Lung (tissue), 12 donors: ENCODE measurements around the gene ACTN1. TPM values are rescaled to one million over a fixed set of nuclear protein-coding genes. Genes with fewer than 3 reads are reported as not detected.

ENCODE experiments used
- ATAC-seq: fragments of 200-7000 bp; cut with Tn5 transposase; one replicate; pipeline ENCODE4 v1.9.1; 2020; ENCODE audit warnings: moderate number of reproducible peaks; ENCODE audit not compliant: insufficient read depth, low FRiP score
- DNase-seq, 3 donors: peaks; one replicate each; pipeline ENCODE4 v3.0.0-alpha.2; 2013 to 2017
- H3K27ac ChIP-seq, 2 donors: one replicate each; pipeline ENCODE4 v1.5.1; 2013; ENCODE audit warnings: mild to moderate bottlenecking in 2 of 2, moderate library complexity in 2 of 2, control low read depth in 1 of 2, inconsistent platforms in 1 of 2, low read depth in 1 of 2, low read length in 1 of 2
- H3K27me3 ChIP-seq, 3 donors: one replicate each; pipeline ENCODE4 v1.5.1; 2013; ENCODE audit warnings: low read length in 2 of 3; ENCODE audit not compliant: control insufficient read depth in 3 of 3, insufficient read depth in 3 of 3
- H3K36me3 ChIP-seq, 4 donors: one replicate each; pipeline ENCODE4 v1.5.1; 2013; ENCODE audit warnings: low read length in 4 of 4, mild to moderate bottlenecking in 1 of 4, moderate library complexity in 1 of 4; ENCODE audit not compliant: control insufficient read depth in 4 of 4, insufficient read depth in 4 of 4
- H3K4me1 ChIP-seq, 5 donors: one replicate each; pipeline ENCODE4 v1.5.1; 2013; ENCODE audit warnings: low read length in 5 of 5, mild to moderate bottlenecking in 2 of 5, moderate library complexity in 1 of 5; ENCODE audit not compliant: control insufficient read depth in 5 of 5, insufficient read depth in 5 of 5
- H3K4me3 ChIP-seq: one replicate; pipeline ENCODE4 v1.5.1; 2013; ENCODE audit warnings: mild to moderate bottlenecking, control low read depth, moderate library complexity
- H3K9ac ChIP-seq, 2 donors: one replicate each; pipeline ENCODE4 v1.5.1; 2013; ENCODE audit warnings: low read length in 2 of 2, control low read depth in 1 of 2; ENCODE audit not compliant: insufficient read depth in 1 of 2
- H3K9me3 ChIP-seq, 4 donors: one replicate each; pipeline ENCODE4 v1.5.1; 2013; ENCODE audit warnings: low read length in 3 of 4, mild to moderate bottlenecking in 1 of 4, moderate library complexity in 1 of 4; ENCODE audit not compliant: control insufficient read depth in 4 of 4, insufficient read depth in 3 of 4
- WGBS, 2 donors: extraction: QIAGEN DNeasy Blood & Tissue Kit; methylation state at CpG; one replicate each; pipeline ENCODE4 v1.1.7; 2013; 5-methylcytosine and 5-hydroxymethylcytosine counted together
- polyA plus RNA-seq, 2 donors: library from polyadenylated mRNA; stranded (reverse); fragments of 200-250 nt; gene quantifications; one replicate each; pipeline ENCODE4 v1.2.1, GENCODE V29; 2013
- total RNA-seq, 2 donors: library from RNA; depleted of rRNA in 1 of 2; stranded (reverse); fragments of >200 nt in 1 of 2; gene quantifications; one replicate each; pipeline ENCODE4 v1.2.1, GENCODE V29; 2014 to 2021
- TF ChIP-seq, protein P1 (sequence below): IDR thresholded peaks from 2 replicates; pipeline ENCODE4 v1.5.1; 2012; ENCODE audit warnings: mild to moderate bottlenecking; ENCODE audit errors: control extremely low read depth, extremely low read depth
- donor health status: control.
- donor health status: control.
- donor health status: Bipolar disorder and iron deficiency.
- donor health status: healthy.
- donor health status: DM: yes; HTN: yes; CAD: no.

ACTN1 gene
- total and polyA plus RNA-seq, 4 donors, result 40.9 to 168 (median 117) TPM

GRCh38 chr14:68919129-68919927, 59.8 kb downstream of the ACTN1 start:
- no peak overlapping the region for H3K9ac ChIP-seq
- no peak overlapping the region for H3K4me3 ChIP-seq
- no peaks in the 10 kb centered on the region for H3K27me3 ChIP-seq
- 90 to 91% methylated on average over 8 of the region's 8 CpGs for WGBS, 2 donors
- DNase-seq (no peak), ATAC-seq (no peak)
- H3K27ac ChIP-seq, result no peak overlapping the region
- H3K36me3 ChIP-seq, result peaks cover 8 to 30% (median 15%) of the 10 kb centered on the region in 4 donors
- peaks cover 0 to 2% (median 0%) of the 10 kb centered on the region in 4 donors for H3K9me3 ChIP-seq
- TF ChIP-seq, protein P1, sequence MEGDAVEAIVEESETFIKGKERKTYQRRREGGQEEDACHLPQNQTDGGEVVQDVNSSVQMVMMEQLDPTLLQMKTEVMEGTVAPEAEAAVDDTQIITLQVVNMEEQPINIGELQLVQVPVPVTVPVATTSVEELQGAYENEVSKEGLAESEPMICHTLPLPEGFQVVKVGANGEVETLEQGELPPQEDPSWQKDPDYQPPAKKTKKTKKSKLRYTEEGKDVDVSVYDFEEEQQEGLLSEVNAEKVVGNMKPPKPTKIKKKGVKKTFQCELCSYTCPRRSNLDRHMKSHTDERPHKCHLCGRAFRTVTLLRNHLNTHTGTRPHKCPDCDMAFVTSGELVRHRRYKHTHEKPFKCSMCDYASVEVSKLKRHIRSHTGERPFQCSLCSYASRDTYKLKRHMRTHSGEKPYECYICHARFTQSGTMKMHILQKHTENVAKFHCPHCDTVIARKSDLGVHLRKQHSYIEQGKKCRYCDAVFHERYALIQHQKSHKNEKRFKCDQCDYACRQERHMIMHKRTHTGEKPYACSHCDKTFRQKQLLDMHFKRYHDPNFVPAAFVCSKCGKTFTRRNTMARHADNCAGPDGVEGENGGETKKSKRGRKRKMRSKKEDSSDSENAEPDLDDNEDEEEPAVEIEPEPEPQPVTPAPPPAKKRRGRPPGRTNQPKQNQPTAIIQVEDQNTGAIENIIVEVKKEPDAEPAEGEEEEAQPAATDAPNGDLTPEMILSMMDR, result no peak
- H3K4me1 ChIP-seq, result peaks cover 2 to 22% (median 11%) of the 10 kb centered on the region in 5 donors

- H3K4me1 ChIP-seq, result peaks cover 2 to 22% (median 11%) of the 10 kb centered on the region in 5 donors
- WGBS, 2 donors, result 84 to 90% methylated on average over 10 of the region's 10 CpGs
- DNase-seq, result no peak
- no peak overlapping the region for H3K4me3 ChIP-seq
- H3K9ac ChIP-seq, result no peak overlapping the region
- no peak for ATAC-seq
- peaks cover 6 to 30% (median 12%) of the 10 kb centered on the region in 4 donors for H3K36me3 ChIP-seq
- H3K27me3 ChIP-seq, result no peaks in the 10 kb centered on the region
- peaks cover 0 to 2% (median 0%) of the 10 kb centered on the region in 4 donors for H3K9me3 ChIP-seq
- TF ChIP-seq, protein P1, result no peak
- H3K27ac ChIP-seq, result no peak overlapping the region
Measured at GRCh38 chr14:68918612-68919011, 60.5 kb downstream of the ACTN1 start.

- no peaks in the 10 kb centered on the region for H3K27me3 ChIP-seq
- no peak for ATAC-seq
- no peak for DNase-seq
- H3K36me3 ChIP-seq, result peaks cover 8 to 30% (median 16%) of the 10 kb centered on the region in 4 donors
- H3K9me3 ChIP-seq, result peaks cover 0 to 2% (median 0%) of the 10 kb centered on the region in 4 donors
- WGBS, 2 donors, result 90 to 92% methylated on average over 11 of the region's 11 CpGs
- H3K9ac ChIP-seq, result no peak overlapping the region
- H3K4me1 ChIP-seq, result peaks cover 0 to 5% (median 0%) of the 10 kb centered on the region in 5 donors
- H3K4me3 ChIP-seq, result no peak overlapping the region
- no peak overlapping the region for H3K27ac ChIP-seq
- TF ChIP-seq, protein P1, result no peak
Measured at GRCh38 chr14:68916358-68916941, 62.7 kb downstream of the ACTN1 start.
